Measurements from ENCODE around the gene CNPY1. TPM values are rescaled to one million over a fixed set of nuclear protein-coding genes. Genes with fewer than 3 reads are reported as not detected.

The CNPY1 gene
- total and polyA plus RNA-seq, 2 of the 8 experiments (the other 6 are each of a cell fraction or from before 2014, with no cell fraction given): not detected

DNA sequence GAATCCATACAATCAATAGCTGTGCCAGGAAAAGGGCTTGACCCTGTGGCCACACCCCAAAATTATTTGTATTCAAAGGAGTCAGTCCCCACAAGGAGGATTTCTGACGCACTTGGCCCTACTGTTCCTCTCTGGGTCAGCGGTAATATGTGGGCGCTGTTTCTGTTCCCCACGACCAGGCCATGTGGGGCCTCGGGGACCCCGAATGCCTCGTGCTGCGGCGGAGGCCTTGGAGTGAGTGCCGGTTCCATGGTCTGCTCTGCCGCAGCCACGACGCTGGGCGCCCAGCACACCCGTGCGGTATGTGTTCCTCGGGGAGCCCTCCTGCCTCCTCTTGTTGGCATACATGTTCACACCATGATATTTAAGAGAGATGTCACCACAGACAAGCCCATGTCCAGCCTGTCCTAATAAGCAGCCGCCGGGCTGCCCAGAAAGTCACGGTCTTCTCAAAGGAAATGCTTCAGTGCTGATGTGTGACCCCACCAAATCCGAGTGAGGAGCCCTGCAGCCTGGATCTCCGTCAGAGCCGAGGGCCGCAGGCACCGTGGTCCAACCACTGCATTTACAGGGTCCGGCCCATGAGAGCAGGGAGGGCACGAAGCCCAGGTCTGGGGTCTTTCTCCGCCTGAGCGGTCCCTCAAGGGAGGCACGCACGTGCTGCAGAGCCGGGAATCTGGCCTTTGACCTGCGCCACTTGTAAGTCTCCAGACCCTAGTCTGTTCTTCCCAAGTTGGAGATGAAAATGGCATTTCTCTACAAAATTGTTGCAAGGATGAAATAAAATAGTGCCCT is 52.4 kb downstream of the CNPY1 start (continued):
- TF ChIP-seq, protein P1, sequence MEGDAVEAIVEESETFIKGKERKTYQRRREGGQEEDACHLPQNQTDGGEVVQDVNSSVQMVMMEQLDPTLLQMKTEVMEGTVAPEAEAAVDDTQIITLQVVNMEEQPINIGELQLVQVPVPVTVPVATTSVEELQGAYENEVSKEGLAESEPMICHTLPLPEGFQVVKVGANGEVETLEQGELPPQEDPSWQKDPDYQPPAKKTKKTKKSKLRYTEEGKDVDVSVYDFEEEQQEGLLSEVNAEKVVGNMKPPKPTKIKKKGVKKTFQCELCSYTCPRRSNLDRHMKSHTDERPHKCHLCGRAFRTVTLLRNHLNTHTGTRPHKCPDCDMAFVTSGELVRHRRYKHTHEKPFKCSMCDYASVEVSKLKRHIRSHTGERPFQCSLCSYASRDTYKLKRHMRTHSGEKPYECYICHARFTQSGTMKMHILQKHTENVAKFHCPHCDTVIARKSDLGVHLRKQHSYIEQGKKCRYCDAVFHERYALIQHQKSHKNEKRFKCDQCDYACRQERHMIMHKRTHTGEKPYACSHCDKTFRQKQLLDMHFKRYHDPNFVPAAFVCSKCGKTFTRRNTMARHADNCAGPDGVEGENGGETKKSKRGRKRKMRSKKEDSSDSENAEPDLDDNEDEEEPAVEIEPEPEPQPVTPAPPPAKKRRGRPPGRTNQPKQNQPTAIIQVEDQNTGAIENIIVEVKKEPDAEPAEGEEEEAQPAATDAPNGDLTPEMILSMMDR (IDR thresholded peaks at IDR 0.05; ENCODE audit: control extremely low read depth in 1 of 3, insufficient read depth in 1 of 3, low read depth in 1 of 3, low read length in 3 of 3): no peak

Data from H1 (cell line).